Measurements from ENCODE around the gene LRRC27.

GRCh38 chr10:132385389-132385667 is 53.3 kb downstream of the LRRC27 start:
- no peak for TF ChIP-seq RAD21 (IDR thresholded peaks at IDR 0.05; ENCODE audit: low read depth)
- no peak for TF ChIP-seq FOXM1 (IDR thresholded peaks at IDR 0.05; ENCODE audit: borderline replicate concordance, low read depth)
- TF ChIP-seq MAX (IDR thresholded peaks at IDR 0.05), result no peak
- no peak for TF ChIP-seq TAF1 (IDR thresholded peaks at IDR 0.05; ENCODE audit: low read depth)
- no peak for TF ChIP-seq TCF12 (IDR thresholded peaks at IDR 0.05; ENCODE audit: low read depth)
- no peak for TF ChIP-seq TEAD4 (IDR thresholded peaks at IDR 0.05)
- no peak for TF ChIP-seq NFIC (IDR thresholded peaks at IDR 0.05)
- TF ChIP-seq CEBPB (IDR thresholded peaks at IDR 0.05), result no peak
- no peak for TF ChIP-seq EP300 (IDR thresholded peaks at IDR 0.05; ENCODE audit: borderline replicate concordance)
- TF ChIP-seq, protein P1, sequence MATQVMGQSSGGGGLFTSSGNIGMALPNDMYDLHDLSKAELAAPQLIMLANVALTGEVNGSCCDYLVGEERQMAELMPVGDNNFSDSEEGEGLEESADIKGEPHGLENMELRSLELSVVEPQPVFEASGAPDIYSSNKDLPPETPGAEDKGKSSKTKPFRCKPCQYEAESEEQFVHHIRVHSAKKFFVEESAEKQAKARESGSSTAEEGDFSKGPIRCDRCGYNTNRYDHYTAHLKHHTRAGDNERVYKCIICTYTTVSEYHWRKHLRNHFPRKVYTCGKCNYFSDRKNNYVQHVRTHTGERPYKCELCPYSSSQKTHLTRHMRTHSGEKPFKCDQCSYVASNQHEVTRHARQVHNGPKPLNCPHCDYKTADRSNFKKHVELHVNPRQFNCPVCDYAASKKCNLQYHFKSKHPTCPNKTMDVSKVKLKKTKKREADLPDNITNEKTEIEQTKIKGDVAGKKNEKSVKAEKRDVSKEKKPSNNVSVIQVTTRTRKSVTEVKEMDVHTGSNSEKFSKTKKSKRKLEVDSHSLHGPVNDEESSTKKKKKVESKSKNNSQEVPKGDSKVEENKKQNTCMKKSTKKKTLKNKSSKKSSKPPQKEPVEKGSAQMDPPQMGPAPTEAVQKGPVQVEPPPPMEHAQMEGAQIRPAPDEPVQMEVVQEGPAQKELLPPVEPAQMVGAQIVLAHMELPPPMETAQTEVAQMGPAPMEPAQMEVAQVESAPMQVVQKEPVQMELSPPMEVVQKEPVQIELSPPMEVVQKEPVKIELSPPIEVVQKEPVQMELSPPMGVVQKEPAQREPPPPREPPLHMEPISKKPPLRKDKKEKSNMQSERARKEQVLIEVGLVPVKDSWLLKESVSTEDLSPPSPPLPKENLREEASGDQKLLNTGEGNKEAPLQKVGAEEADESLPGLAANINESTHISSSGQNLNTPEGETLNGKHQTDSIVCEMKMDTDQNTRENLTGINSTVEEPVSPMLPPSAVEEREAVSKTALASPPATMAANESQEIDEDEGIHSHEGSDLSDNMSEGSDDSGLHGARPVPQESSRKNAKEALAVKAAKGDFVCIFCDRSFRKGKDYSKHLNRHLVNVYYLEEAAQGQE (IDR thresholded peaks at IDR 0.05; ENCODE audit: low read depth), result no peak
- TF ChIP-seq CREB1 (IDR thresholded peaks at IDR 0.05; ENCODE audit: low read depth), result no peak
